Endothelial cell of umbilical vein (primary cell): ENCODE results near the gene ATXN10.

Experiments used
- EZH2 ChIP-seq: IDR thresholded peaks from 2 replicates; pipeline ENCODE4 v1.6.1; 2012; ENCODE audit warnings: borderline replicate concordance, low read depth, mild to moderate bottlenecking, moderate library complexity, low read length, inconsistent platforms; ENCODE audit not compliant: severe bottlenecking
- GATA2 ChIP-seq: IDR thresholded peaks from 2 replicates; pipeline ENCODE4 v1.7.0; 2011; ENCODE audit warnings: low read depth, mild to moderate bottlenecking, moderate library complexity, mixed read lengths, low read length; ENCODE audit not compliant: insufficient read length, insufficient read depth
- POLR2A ChIP-seq: IDR thresholded peaks from 2 replicates; pipeline ENCODE4 v1.6.1; 2012; ENCODE audit warnings: low read depth, mild to moderate bottlenecking, control low read depth, low read length
- POLR2AphosphoS5 ChIP-seq: IDR thresholded peaks from 2 replicates; pipeline ENCODE4 v1.6.1; 2012; ENCODE audit warnings: low read depth, mild to moderate bottlenecking, control low read depth, low read length, moderate library complexity; ENCODE audit not compliant: insufficient read depth
- TF ChIP-seq, protein P1 (sequence below), 2 donors: IDR thresholded peaks; 1 replicate in 1 of 2; 2 replicates in 1 of 2; pipeline ENCODE4 v1.5.1; 2011; ENCODE audit warnings: low read length in 2 of 2, mild to moderate bottlenecking in 2 of 2, moderate library complexity in 2 of 2, control low read depth in 1 of 2, inconsistent platforms in 1 of 2, low read depth in 1 of 2; ENCODE audit not compliant: insufficient read depth in 1 of 2; ENCODE audit errors: extremely low read depth in 1 of 2
- TF ChIP-seq, protein P2 (sequence below): IDR thresholded peaks from 2 replicates; pipeline ENCODE4 v1.6.1; 2011; ENCODE audit not compliant: insufficient read depth, insufficient read length

DNA sequence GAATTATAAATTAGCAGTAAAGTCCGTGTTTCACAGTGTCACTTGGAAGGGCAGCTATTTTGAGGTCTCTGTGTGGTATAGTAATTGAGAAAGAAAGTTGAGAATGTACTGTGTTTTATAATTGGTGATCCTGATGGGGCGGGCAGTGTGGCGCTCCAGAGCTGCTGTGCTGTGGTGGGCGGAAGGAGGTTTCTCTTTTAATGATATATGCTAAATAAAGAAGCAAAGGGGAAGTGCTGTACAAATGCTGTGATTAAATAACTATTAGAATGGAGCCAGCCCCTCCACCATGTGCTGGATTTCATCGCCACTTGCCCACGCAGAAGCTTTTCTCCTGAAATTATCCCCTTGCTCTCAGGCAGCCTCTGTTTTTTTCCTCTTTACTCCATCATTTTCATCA lies 24.6 kb downstream of the ATXN10 start:
- TF ChIP-seq EZH2 (no peak), GATA2 (no peak), POLR2A (no peak), POLR2AphosphoS5 (no peak)
- TF ChIP-seq, protein P1, sequence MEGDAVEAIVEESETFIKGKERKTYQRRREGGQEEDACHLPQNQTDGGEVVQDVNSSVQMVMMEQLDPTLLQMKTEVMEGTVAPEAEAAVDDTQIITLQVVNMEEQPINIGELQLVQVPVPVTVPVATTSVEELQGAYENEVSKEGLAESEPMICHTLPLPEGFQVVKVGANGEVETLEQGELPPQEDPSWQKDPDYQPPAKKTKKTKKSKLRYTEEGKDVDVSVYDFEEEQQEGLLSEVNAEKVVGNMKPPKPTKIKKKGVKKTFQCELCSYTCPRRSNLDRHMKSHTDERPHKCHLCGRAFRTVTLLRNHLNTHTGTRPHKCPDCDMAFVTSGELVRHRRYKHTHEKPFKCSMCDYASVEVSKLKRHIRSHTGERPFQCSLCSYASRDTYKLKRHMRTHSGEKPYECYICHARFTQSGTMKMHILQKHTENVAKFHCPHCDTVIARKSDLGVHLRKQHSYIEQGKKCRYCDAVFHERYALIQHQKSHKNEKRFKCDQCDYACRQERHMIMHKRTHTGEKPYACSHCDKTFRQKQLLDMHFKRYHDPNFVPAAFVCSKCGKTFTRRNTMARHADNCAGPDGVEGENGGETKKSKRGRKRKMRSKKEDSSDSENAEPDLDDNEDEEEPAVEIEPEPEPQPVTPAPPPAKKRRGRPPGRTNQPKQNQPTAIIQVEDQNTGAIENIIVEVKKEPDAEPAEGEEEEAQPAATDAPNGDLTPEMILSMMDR (IDR thresholded peaks at IDR 0.05; ENCODE audit: extremely low read depth in 1 of 2, insufficient read depth in 1 of 2, low read depth in 1 of 2, low read length in 2 of 2), result no peak
- TF ChIP-seq, protein P2, sequence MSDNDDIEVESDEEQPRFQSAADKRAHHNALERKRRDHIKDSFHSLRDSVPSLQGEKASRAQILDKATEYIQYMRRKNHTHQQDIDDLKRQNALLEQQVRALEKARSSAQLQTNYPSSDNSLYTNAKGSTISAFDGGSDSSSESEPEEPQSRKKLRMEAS, result no peak
